CD4-positive, alpha-beta memory T cell (primary cell): ENCODE results near the gene VPS37C. TPM values are rescaled to one million over a fixed set of nuclear protein-coding genes. Genes with fewer than 3 reads are reported as not detected.

ENCODE experiments used
- CTCF ChIA-PET: fragments of 350-600 bp; sonication (Branson Sonifier 250); formaldehyde crosslinking; loops from one replicate; lab custom pipeline; 2021; ENCODE audit warnings: inconsistent platforms; ENCODE audit not compliant: partially characterized antibody; lab: Charles Lee
- POLR2A ChIA-PET: fragments of 350-600 bp; sonication (Branson Sonifier 250); formaldehyde crosslinking; loops from one replicate; lab custom pipeline; 2021; ENCODE audit not compliant: partially characterized antibody; lab: Charles Lee
- DNase-seq, 5 donors: peaks; one replicate each; pipeline versions ENCODE4 v3.0.0 to v3.0.0-alpha.2; 2020 to 2022; ENCODE audit warnings: mixed read lengths in 1 of 5
- H3K27ac ChIP-seq: one replicate; pipeline ENCODE4 v1.7.0; 2013; ENCODE audit warnings: low read depth, low read length
- H3K27me3 ChIP-seq: 2 replicates; pipeline ENCODE4 v1.7.0; 2013; ENCODE audit warnings: mild to moderate bottlenecking, low read length, moderate library complexity; ENCODE audit not compliant: insufficient read depth
- H3K36me3 ChIP-seq: 2 replicates; pipeline ENCODE4 v1.7.0; 2013; ENCODE audit warnings: mild to moderate bottlenecking, low read length, moderate library complexity; ENCODE audit not compliant: insufficient read depth
- H3K4me1 ChIP-seq: 2 replicates; pipeline ENCODE4 v1.7.0; 2013; ENCODE audit warnings: mild to moderate bottlenecking, low read length, moderate library complexity; ENCODE audit not compliant: insufficient read depth
- H3K4me3 ChIP-seq, 2 donors: one replicate each; pipeline ENCODE4 v1.7.0; 2013; ENCODE audit warnings: low read length in 2 of 2, mild to moderate bottlenecking in 1 of 2
- H3K9me3 ChIP-seq, 2 donors: one replicate each; pipeline ENCODE4 v1.7.0; 2013; ENCODE audit warnings: low read length in 2 of 2, control low read depth in 1 of 2; ENCODE audit not compliant: control insufficient read depth in 1 of 2
- H3K27ac Mint-ChIP-seq, 7 donors: one replicate each; pipeline ENCODE4 v1.8.0; 2020 to 2021; ENCODE audit warnings: mixed read lengths in 7 of 7, mild to moderate bottlenecking in 6 of 7, inconsistent platforms in 3 of 7, moderate library complexity in 3 of 7
- H3K27me3 Mint-ChIP-seq, 2 donors: one replicate each; pipeline ENCODE4 v1.8.0; 2020 to 2021; ENCODE audit warnings: mixed read lengths in 2 of 2
- H3K36me3 Mint-ChIP-seq, 2 donors: one replicate each; pipeline ENCODE4 v1.8.0; 2020 to 2021; ENCODE audit warnings: mixed read lengths in 2 of 2, inconsistent platforms in 1 of 2, mild to moderate bottlenecking in 1 of 2
- H3K4me1 Mint-ChIP-seq, 4 donors: one replicate each; pipeline ENCODE4 v1.8.0; 2020 to 2021; ENCODE audit warnings: mixed read lengths in 4 of 4, mild to moderate bottlenecking in 1 of 4
- H3K4me3 Mint-ChIP-seq, 8 donors: one replicate each; pipeline ENCODE4 v1.8.0; 2020 to 2021; ENCODE audit warnings: mixed read lengths in 8 of 8, mild to moderate bottlenecking in 7 of 8, moderate library complexity in 6 of 8, inconsistent platforms in 3 of 8
- H3K9me3 Mint-ChIP-seq, 8 donors: one replicate each; pipeline ENCODE4 v1.8.0; 2020 to 2021; ENCODE audit warnings: mixed read lengths in 8 of 8, mild to moderate bottlenecking in 5 of 8, inconsistent platforms in 3 of 8, moderate library complexity in 1 of 8
- intact Hi-C: fragments of 100-400 bp; cut with micrococcal nuclease; formaldehyde crosslinking; loops from one replicate; pipeline ENCODE4 v1.15.1; 2023
- polyA plus RNA-seq, 2 donors: library from polyadenylated mRNA; unstranded; fragments of 300-500 nt; fragmentation: Illumina TruSeq; gene quantifications; one replicate each; pipeline ENCODE4 v1.2.3, GENCODE V29; 2021
- total RNA-seq, 2 experiments: library from RNA; stranded (reverse); gene quantifications; one replicate each; pipeline ENCODE4 v1.2.3, GENCODE V29; 2021

The VPS37C gene
- total and polyA plus RNA-seq, 4 experiments from 2014 or later = 0.25 to 7.9 (median 4.1) TPM

DNA sequence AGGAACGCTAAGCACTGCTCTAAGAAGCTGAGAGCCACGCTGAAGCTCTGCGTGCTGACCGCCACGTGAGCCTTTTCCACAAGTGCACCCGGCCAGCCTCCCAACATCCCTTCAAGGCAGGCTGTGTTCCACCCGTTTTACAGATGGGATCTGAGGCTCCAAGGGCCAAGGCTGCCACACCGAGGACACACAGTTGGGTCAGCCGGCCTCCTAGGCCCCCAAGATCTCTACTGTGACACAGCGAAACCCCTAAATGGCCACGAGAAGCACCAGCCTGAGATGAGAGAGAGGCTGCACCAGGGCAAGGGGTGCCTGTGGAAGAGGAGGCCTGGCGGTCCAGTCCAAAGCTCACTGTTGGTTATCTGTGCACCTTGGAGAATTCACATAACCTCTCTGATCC is 70.7 kb downstream of the VPS37C start:
- POLR2A ChIA-PET = interaction anchor here (1.1 to 8.1 kb wide), 18 partner anchors 10 to 177 kb away, joined by 3 to 102 read pairs (median 8); partner anchors contain the start of genes CD5 and TMEM109
- peaks cover 44 to 72% (median 50%) of the 10 kb centered on the region in 4 donors for H3K4me1 Mint-ChIP-seq

DNA sequence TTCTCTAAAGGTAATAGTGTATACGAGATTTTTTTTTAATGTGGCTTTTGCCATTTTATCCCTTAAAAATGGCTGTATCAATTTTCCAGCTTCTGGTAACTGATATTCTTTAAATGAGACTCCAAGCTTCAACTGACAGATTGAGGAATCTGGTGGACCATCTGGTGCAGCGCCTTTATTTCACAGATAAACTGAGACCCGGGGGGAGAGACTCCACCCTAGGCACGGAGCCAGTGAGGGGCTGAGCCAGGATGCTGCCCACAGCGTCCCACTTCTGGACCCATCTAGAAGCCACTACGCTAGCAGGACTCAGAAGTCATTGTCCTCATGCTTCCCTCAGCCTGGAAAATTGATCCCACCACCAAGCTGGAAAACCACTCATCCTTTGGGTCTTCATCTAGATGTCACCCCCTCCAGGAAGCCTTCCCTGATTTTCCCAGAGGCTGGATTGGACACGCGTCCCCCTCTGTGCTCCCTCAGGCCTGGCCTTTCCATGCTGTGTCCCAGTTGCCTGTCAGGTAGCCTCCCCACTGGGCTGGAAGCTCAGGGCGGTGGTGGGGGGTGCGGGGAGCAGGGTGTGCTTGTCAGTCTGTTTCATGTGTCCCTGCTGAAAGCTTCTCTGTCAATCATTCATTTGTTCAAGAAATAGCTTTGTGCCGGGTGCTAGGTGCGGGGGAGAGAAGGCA is 71.3 kb downstream of the VPS37C start:
- Histone ChIP-seq H3K36me3 (no peaks in the 10 kb centered on the region), H3K27ac (peak overlapping the region; percentile 87), H3K4me1 (peaks cover 52% of the 10 kb centered on the region), H3K27me3 (no peaks in the 10 kb centered on the region), H3K4me3 (no peak overlapping the region), H3K9me3 (no peaks in the 10 kb centered on the region)
- POLR2A ChIA-PET = interaction anchor here (1.1 to 8.1 kb wide), 14 partner anchors 9 to 176 kb away, joined by 3 to 102 read pairs (median 8); partner anchors contain the start of genes CD5 and TMEM109
- peaks cover 41 to 66% (median 48%) of the 10 kb centered on the region in 4 donors for H3K4me1 Mint-ChIP-seq
- peaks cover 0 to 5% (median 0%) of the 10 kb centered on the region in 8 donors for H3K9me3 Mint-ChIP-seq
- CTCF ChIA-PET = interaction anchor here (0.7 to 2.8 kb wide), 9 partner anchors 9 to 118 kb away, joined by 3 to 16 read pairs (median 4); partner anchors contain the start of gene CD6
- intact Hi-C loops = loop anchor here (5.0 kb wide), 1 partner anchor 72 kb away; the partner anchor contains the start of gene VPS37C
- DNase-seq = no peak
- H3K4me3 Mint-ChIP-seq = peak overlapping the region in 5 of 8 donors; percentile 24 to 89 (median 65)
- peaks cover 0 to 3% of the 10 kb centered on the region in 2 donors for H3K36me3 Mint-ChIP-seq
- H3K27ac Mint-ChIP-seq = peak overlapping the region; percentile 32 to 99 (median 95)
- H3K27me3 Mint-ChIP-seq = no peaks in the 10 kb centered on the region

More for the DNA sequence above, 70.7 kb downstream of the VPS37C start:
- Histone ChIP-seq H3K4me1 (peaks cover 52% of the 10 kb centered on the region), H3K36me3 (no peaks in the 10 kb centered on the region), H3K27ac (peak overlapping the region; percentile 87), H3K27me3 (no peaks in the 10 kb centered on the region), H3K4me3 (peak overlapping the region in 1 of 2 donors; percentile 16), H3K9me3 (no peaks in the 10 kb centered on the region)
- Mint-ChIP-seq H3K27ac (peak overlapping the region; percentile 95 to 99 (median 97)), H3K27me3 (no peaks in the 10 kb centered on the region), H3K9me3 (peaks cover 0 to 5% (median 0%) of the 10 kb centered on the region in 8 donors), H3K4me3 (peak overlapping the region in 7 of 8 donors; percentile 79 to 89 (median 81)), H3K36me3 (peaks cover 0 to 3% of the 10 kb centered on the region in 2 donors)
- DNase-seq = no peak
- intact Hi-C loops = loop anchor here (5.0 kb wide), 1 partner anchor 72 kb away; the partner anchor contains the start of gene VPS37C
- CTCF ChIA-PET = interaction anchor here (0.7 to 2.8 kb wide), 8 partner anchors 8 to 120 kb away, joined by 3 to 16 read pairs (median 4); partner anchors contain the start of gene CD6

DNA sequence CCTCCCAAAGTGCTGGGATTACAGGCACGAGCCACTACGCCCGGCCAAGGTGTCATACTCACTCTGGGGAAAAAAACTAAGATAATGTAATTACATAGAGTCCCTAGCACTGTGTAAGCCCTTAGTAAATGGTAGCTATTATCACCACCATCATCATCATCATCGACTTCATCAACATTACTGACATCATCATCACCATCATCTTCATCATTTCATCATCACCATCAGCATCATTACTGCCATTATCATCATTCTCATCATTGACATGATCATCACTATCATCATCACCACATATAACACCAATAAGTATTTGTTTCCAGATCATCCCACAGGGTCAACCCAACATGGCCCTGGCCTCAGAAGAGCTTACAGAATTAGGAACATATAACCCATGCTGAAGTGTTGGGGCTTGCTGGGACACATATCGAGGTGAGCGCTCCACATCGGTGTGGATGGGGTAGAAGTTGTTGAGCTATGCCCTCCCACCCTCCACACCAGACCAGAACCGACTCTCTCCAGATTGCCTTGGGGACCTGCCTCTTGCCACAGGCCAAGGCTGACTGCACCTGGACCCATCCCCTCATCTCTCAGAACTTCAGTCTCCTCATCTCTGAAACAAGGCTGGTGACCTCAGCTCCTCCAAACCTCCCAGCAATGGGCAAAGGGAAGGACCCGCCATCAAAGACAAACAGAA is 73.7 kb downstream of the VPS37C start:
- peaks cover 47% of the 10 kb centered on the region for H3K4me1 ChIP-seq
- no peak overlapping the region for H3K4me3 ChIP-seq
- H3K4me1 Mint-ChIP-seq = peaks cover 38 to 58% (median 41%) of the 10 kb centered on the region in 4 donors
- intact Hi-C loops = no loop called here
- H3K27me3 Mint-ChIP-seq = no peaks in the 10 kb centered on the region
- H3K9me3 ChIP-seq = no peaks in the 10 kb centered on the region
- peaks cover 0 to 4% of the 10 kb centered on the region in 2 donors for H3K36me3 Mint-ChIP-seq
- peaks cover 0 to 2% (median 0%) of the 10 kb centered on the region in 8 donors for H3K9me3 Mint-ChIP-seq
- no peak overlapping the region for H3K4me3 Mint-ChIP-seq
- peak overlapping the region in 4 of 7 donors; percentile 0 to 59 (median 21) for H3K27ac Mint-ChIP-seq
- no peak for DNase-seq
- ChIA-PET CTCF (interaction anchor here (0.6 to 2.4 kb wide), 8 partner anchors 18 to 100 kb away, joined by 3 to 7 read pairs (median 4); no protein-coding TSS in a partner anchor), POLR2A (interaction anchor here (0.9 to 8.1 kb wide), 11 partner anchors 7 to 117 kb away, joined by 3 to 102 read pairs (median 5); partner anchors contain the start of gene CD5)
- H3K36me3 ChIP-seq = no peaks in the 10 kb centered on the region
- no peak overlapping the region for H3K27ac ChIP-seq
- H3K27me3 ChIP-seq = no peaks in the 10 kb centered on the region

DNA sequence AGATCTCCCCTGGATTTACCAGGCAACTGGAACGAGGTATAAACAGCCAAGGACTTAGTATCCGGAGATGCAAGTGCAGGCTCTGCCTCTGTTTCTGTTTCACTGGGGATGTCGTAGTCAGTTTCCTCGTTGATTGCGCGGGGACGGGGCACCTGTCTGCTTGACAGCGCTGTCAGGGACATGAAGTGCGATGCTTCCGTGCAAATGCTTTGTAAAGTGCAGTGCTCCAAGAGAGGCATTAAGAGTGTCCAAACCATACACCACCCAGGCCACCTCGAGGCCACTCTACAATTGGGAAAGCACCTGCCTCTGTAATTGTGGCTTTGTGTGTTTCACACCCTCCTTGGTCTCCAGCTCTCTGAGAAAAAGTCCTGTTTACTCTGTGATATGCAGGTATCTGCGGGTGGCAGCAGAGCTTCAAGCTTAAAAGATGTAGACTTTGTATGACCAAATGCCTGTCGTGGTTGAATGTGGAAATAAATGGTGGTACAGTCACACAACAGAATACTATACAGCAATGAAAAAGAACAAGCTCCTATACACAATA is 77.6 kb downstream of the VPS37C start:
- POLR2A ChIA-PET = interaction anchor here (0.6 to 26.1 kb wide), 22 partner anchors 7 to 1644 kb away, joined by 3 to 1022 read pairs (median 50); partner anchors contain the start of genes CD5 and TTC9C
- Mint-ChIP-seq H3K4me3 (peak overlapping the region; percentile 75 to 90 (median 86)), H3K36me3 (peaks cover 0 to 3% of the 10 kb centered on the region in 2 donors), H3K27me3 (no peaks in the 10 kb centered on the region), H3K4me1 (peaks cover 42 to 65% (median 50%) of the 10 kb centered on the region in 4 donors), H3K27ac (peak overlapping the region; percentile 94 to 100 (median 99)), H3K9me3 (peaks cover 0 to 2% (median 0%) of the 10 kb centered on the region in 8 donors)
- peaks cover 55% of the 10 kb centered on the region for H3K4me1 ChIP-seq
- H3K9me3 ChIP-seq = no peaks in the 10 kb centered on the region
- peak overlapping the region; percentile 91 for H3K27ac ChIP-seq
- peak; percentile 80 to 91 (median 82) for DNase-seq
- H3K36me3 ChIP-seq = no peaks in the 10 kb centered on the region
- CTCF ChIA-PET = interaction anchor here (0.8 to 4.6 kb wide), 20 partner anchors 9 to 170 kb away, joined by 3 to 55 read pairs (median 4); partner anchors contain the start of genes CD5 and TMEM109
- no peaks in the 10 kb centered on the region for H3K27me3 ChIP-seq
- H3K4me3 ChIP-seq = peak overlapping the region in 1 of 2 donors; percentile 19
- intact Hi-C loops = loop anchor here (2.0 kb wide), 8 partner anchors 19 to 113 kb away; partner anchors contain the start of genes CD5 and CD6

DNA sequence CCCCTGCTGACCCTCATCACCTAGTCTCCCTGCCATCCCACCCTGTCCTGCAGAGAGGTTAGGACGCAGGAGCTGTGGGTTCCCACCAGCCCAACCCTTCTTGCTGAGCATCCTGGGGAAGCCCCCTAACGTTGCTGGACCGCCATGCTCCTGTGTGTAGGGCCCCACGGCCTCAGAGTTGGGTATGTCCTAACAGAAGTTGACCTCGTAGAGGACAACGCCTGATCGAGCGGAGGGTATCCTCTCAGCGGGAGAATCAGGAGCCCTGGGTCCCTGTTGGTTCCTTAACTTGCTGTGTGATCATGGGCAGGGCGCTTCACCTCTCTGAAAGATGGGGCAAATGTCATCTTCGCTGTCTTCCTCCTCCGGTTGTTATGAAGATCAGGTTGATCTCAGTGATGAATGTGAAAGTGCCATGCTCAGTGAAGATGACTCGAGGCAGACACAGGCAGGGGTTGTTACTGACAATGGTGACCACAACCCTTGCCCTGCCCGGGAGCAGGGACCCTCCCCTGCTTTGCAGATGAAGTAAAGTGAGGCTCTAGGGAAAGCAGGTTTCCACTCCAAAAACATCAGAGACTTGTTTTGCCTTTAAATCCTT is 78.2 kb downstream of the VPS37C start:
- H3K36me3 Mint-ChIP-seq = peaks cover 0 to 3% of the 10 kb centered on the region in 2 donors
- no peaks in the 10 kb centered on the region for H3K9me3 ChIP-seq
- intact Hi-C loops = loop anchor here (2.0 kb wide), 8 partner anchors 20 to 112 kb away; partner anchors contain the start of genes CD5 and CD6
- ChIA-PET CTCF (interaction anchor here (0.8 to 4.6 kb wide), 24 partner anchors 8 to 169 kb away, joined by 3 to 55 read pairs (median 4); partner anchors contain the start of genes CD5 and TMEM109), POLR2A (interaction anchor here (0.6 to 26.1 kb wide), 22 partner anchors 8 to 1645 kb away, joined by 3 to 1022 read pairs (median 50); partner anchors contain the start of genes CD5 and TTC9C)
- peak overlapping the region; percentile 19 to 44 for H3K4me3 ChIP-seq
- H3K4me1 Mint-ChIP-seq = peaks cover 40 to 68% (median 54%) of the 10 kb centered on the region in 4 donors
- no peaks in the 10 kb centered on the region for H3K27me3 ChIP-seq
- peak overlapping the region; percentile 94 to 100 (median 99) for H3K27ac Mint-ChIP-seq
- peak overlapping the region; percentile 91 for H3K27ac ChIP-seq
- H3K27me3 Mint-ChIP-seq = no peaks in the 10 kb centered on the region
- peak overlapping the region; percentile 75 to 90 (median 86) for H3K4me3 Mint-ChIP-seq
- no peaks in the 10 kb centered on the region for H3K36me3 ChIP-seq
- peaks cover 0 to 2% (median 0%) of the 10 kb centered on the region in 8 donors for H3K9me3 Mint-ChIP-seq
- H3K4me1 ChIP-seq = peaks cover 62% of the 10 kb centered on the region
- DNase-seq = peak in 4 of 5 donors; percentile 47 to 67 (median 58)
